Stimulated activated CD4-positive, alpha-beta T cell treated with anti-CD3 and anti-CD28 coated beads, Interleukin-1b, Interleukin-23, amount 100 ng/mL, for 24 hours (primary cell): Measurements from ENCODE around the gene USP7.
"Not testable (repeated sequence)": the region's sequence is repeated elsewhere in the genome, so short reads cannot be mapped to it uniquely, and the experiment has no call there.

Experiments
- DNase-seq, 4 experiments: peaks; one replicate each; pipeline ENCODE4 v3.0.0-alpha.2; 2020; ENCODE audit warnings: low read depth in 4 of 4, low spot score in 1 of 4

Gene USP7

GRCh38 chr16:8848231-8848938 is 115.3 kb downstream of the USP7 start:
- no peak for DNase-seq

- DNase-seq, result no peak
Observed at GRCh38 chr16:8847623-8848022, 116.1 kb downstream of the USP7 start.

GRCh38 chr16:8847145-8847544 is 116.6 kb downstream of the USP7 start:
- DNase-seq, result no peak

GRCh38 chr16:8846401-8846932 is 117.2 kb downstream of the USP7 start:
- DNase-seq, result no peak

- no peak for DNase-seq
Observed at GRCh38 chr16:8845699-8846298, 117.9 kb downstream of the USP7 start.

GRCh38 chr16:8843296-8843695 is 120.4 kb downstream of the USP7 start:
- not testable (repeated sequence) for DNase-seq
